Glutamatergic neuron (in vitro differentiated cells): ENCODE results near the gene CAMK2D. TPM values are rescaled to one million over a fixed set of nuclear protein-coding genes. Genes with fewer than 3 reads are reported as not detected.

Source experiments
- DNase-seq: peaks from one replicate; pipeline ENCODE4 v3.0.0; 2022
- H3K27ac Mint-ChIP-seq: one replicate; pipeline ENCODE4 v1.8.0; 2020; ENCODE audit warnings: mild to moderate bottlenecking, mixed read lengths, inconsistent platforms; ENCODE audit not compliant: unreplicated experiment
- H3K27me3 Mint-ChIP-seq: one replicate; pipeline ENCODE4 v1.8.0; 2020; ENCODE audit warnings: mild to moderate bottlenecking, moderate library complexity, mixed read lengths, inconsistent platforms; ENCODE audit not compliant: unreplicated experiment
- H3K36me3 Mint-ChIP-seq: one replicate; pipeline ENCODE4 v1.8.0; 2020; ENCODE audit warnings: mild to moderate bottlenecking, mixed read lengths, inconsistent platforms; ENCODE audit not compliant: unreplicated experiment
- H3K4me1 Mint-ChIP-seq: one replicate; pipeline ENCODE4 v1.8.0; 2020; ENCODE audit warnings: mild to moderate bottlenecking, low read depth, mixed read lengths, inconsistent platforms; ENCODE audit not compliant: unreplicated experiment
- H3K4me3 Mint-ChIP-seq: one replicate; pipeline ENCODE4 v1.8.0; 2020; ENCODE audit warnings: mild to moderate bottlenecking, mixed read lengths, inconsistent platforms; ENCODE audit not compliant: unreplicated experiment
- H3K9me3 Mint-ChIP-seq: one replicate; pipeline ENCODE4 v1.8.0; 2020; ENCODE audit warnings: mild to moderate bottlenecking, moderate library complexity, mixed read lengths, inconsistent platforms; ENCODE audit not compliant: unreplicated experiment
- CTCF ChIP-seq: fragments of 200-600 bp; sonication (generic); IDR thresholded peaks from one replicate; pipeline ENCODE4 v1.5.0; 2021; ENCODE audit not compliant: partially characterized antibody, unreplicated experiment
- total RNA-seq: library from RNA; stranded (reverse); fragmentation: NEBNext Ultra II Directional; extraction: Animal tissue kit (Norgen Biotek cat#: 25700); gene quantifications from one replicate; pipeline ENCODE4 v1.2.1, GENCODE V29; 2021; ENCODE audit not compliant: unreplicated experiment

Gene CAMK2D
- total RNA-seq, 1 donor from 2014 or later = 24.8 TPM

- Mint-ChIP-seq H3K27ac (no peak overlapping the region), H3K27me3 (no peaks in the 10 kb centered on the region), H3K9me3 (no peaks in the 10 kb centered on the region), H3K4me1 (no peaks in the 10 kb centered on the region), H3K36me3 (no peaks in the 10 kb centered on the region), H3K4me3 (no peak overlapping the region)
- TF ChIP-seq CTCF = no peak
- no peak for DNase-seq
These were observed 64.1 kb downstream of the CAMK2D start for GRCh38 chr4:113697429-113697828.

GRCh38 chr4:113695328-113696169 lies 66.0 kb downstream of the CAMK2D start:
- H3K4me1 Mint-ChIP-seq = no peaks in the 10 kb centered on the region
- H3K36me3 Mint-ChIP-seq = no peaks in the 10 kb centered on the region

GRCh38 chr4:113694008-113694407 lies 67.5 kb downstream of the CAMK2D start:
- no peaks in the 10 kb centered on the region for H3K9me3 Mint-ChIP-seq
- no peaks in the 10 kb centered on the region for H3K4me1 Mint-ChIP-seq
- H3K27me3 Mint-ChIP-seq = no peaks in the 10 kb centered on the region
- no peak for DNase-seq
- TF ChIP-seq CTCF = no peak
- H3K36me3 Mint-ChIP-seq = no peaks in the 10 kb centered on the region
- H3K27ac Mint-ChIP-seq = peak overlapping the region; percentile 13
- H3K4me3 Mint-ChIP-seq = peak overlapping the region; percentile 18

More at GRCh38 chr4:113695328-113696169, 66.0 kb downstream of the CAMK2D start:
- no peak overlapping the region for H3K4me3 Mint-ChIP-seq
- TF ChIP-seq CTCF = no peak
- no peaks in the 10 kb centered on the region for H3K27me3 Mint-ChIP-seq
- no peak overlapping the region for H3K27ac Mint-ChIP-seq
- no peaks in the 10 kb centered on the region for H3K9me3 Mint-ChIP-seq
- DNase-seq = no peak

- TF ChIP-seq CTCF = no peak
- Mint-ChIP-seq H3K36me3 (no peaks in the 10 kb centered on the region), H3K4me3 (no peak overlapping the region), H3K4me1 (no peaks in the 10 kb centered on the region), H3K9me3 (no peaks in the 10 kb centered on the region), H3K27me3 (no peaks in the 10 kb centered on the region), H3K27ac (no peak overlapping the region)
- DNase-seq = no peak
These were observed 68.6 kb downstream of the CAMK2D start for GRCh38 chr4:113692809-113693411.

- no peak overlapping the region for H3K4me3 Mint-ChIP-seq
- no peak for TF ChIP-seq CTCF
- no peaks in the 10 kb centered on the region for H3K36me3 Mint-ChIP-seq
- H3K27me3 Mint-ChIP-seq = no peaks in the 10 kb centered on the region
- DNase-seq = no peak
- no peak overlapping the region for H3K27ac Mint-ChIP-seq
- no peaks in the 10 kb centered on the region for H3K9me3 Mint-ChIP-seq
- peaks cover 2% of the 10 kb centered on the region for H3K4me1 Mint-ChIP-seq
These were observed 69.9 kb downstream of the CAMK2D start for GRCh38 chr4:113691676-113692075.
